KG1 (cell line): Measurements from ENCODE around the gene TUBA4A.
A peak's percentile ranks its signal among the peaks of the same experiment; 100 is the strongest.

Experiments used
- DNase-seq: peaks from one replicate; lab custom pipeline; 2025; lab: John Stamatoyannopoulos, UW

The TUBA4A gene

GRCh38 chr2:219286436-219287115, 32.9 kb upstream of the TUBA4A start:
- DNase-seq, result no peak

GRCh38 chr2:219285894-219286425, 32.2 kb upstream of the TUBA4A start:
- no peak for DNase-seq

- DNase-seq, result no peak
Measured at GRCh38 chr2:219285373-219285735, 31.6 kb upstream of the TUBA4A start.

GRCh38 chr2:219284501-219285372, 31.0 kb upstream of the TUBA4A start:
- DNase-seq, result no peak

- no peak for DNase-seq
Measured at GRCh38 chr2:219282943-219283581, 29.3 kb upstream of the TUBA4A start.

- DNase-seq, result no peak
Measured at GRCh38 chr2:219282375-219282774, 28.7 kb upstream of the TUBA4A start.

- DNase-seq, result no peak
Measured at GRCh38 chr2:219281588-219281987, 27.9 kb upstream of the TUBA4A start.

- no peak for DNase-seq
Measured at GRCh38 chr2:219280651-219281050, 26.9 kb upstream of the TUBA4A start.

GRCh38 chr2:219279916-219280516, 26.3 kb upstream of the TUBA4A start:
- DNase-seq, result no peak

- DNase-seq, result peak; percentile 92
Measured at GRCh38 chr2:219279151-219279915, 25.6 kb upstream of the TUBA4A start, which contains the start of gene DNAJB2. Gene DNAJB2 (plus strand): TSS chr2:219279366. CDS start chr2:219279834, 468 bp downstream.

GRCh38 chr2:219278655-219279150, 25.0 kb upstream of the TUBA4A start:
- no peak for DNase-seq

GRCh38 chr2:219277703-219278654, 24.3 kb upstream of the TUBA4A start:
- peak; percentile 23 for DNase-seq

- no peak for DNase-seq
Measured at GRCh38 chr2:219274361-219274921, 20.7 kb upstream of the TUBA4A start.

- no peak for DNase-seq
Measured at GRCh38 chr2:219273937-219274336, 20.2 kb upstream of the TUBA4A start.

GRCh38 chr2:219272995-219273394, 19.3 kb upstream of the TUBA4A start:
- no peak for DNase-seq

GRCh38 chr2:219272356-219272755, 18.6 kb upstream of the TUBA4A start:
- no peak for DNase-seq

- no peak for DNase-seq
Measured at GRCh38 chr2:219271021-219271420, 17.3 kb upstream of the TUBA4A start.

GRCh38 chr2:219270055-219270372, 16.3 kb upstream of the TUBA4A start:
- DNase-seq, result no peak

GRCh38 chr2:219269362-219270054, 15.8 kb upstream of the TUBA4A start:
- no peak for DNase-seq
